Testis (tissue), 2 donors: ENCODE data around the gene SMG9.

Experiments used
- POLR2A ChIP-seq: fragments of 450-650 bp; IDR thresholded peaks from one replicate; pipeline ENCODE4 v1.6.1; 2017; ENCODE audit warnings: antibody characterized with exemption, mild to moderate bottlenecking, moderate library complexity
- TF ChIP-seq, protein P1 (sequence below), 3 experiments: fragments of 450-650 bp in 2 of 3; fragments of 200-600 bp in 1 of 3; sonication (generic) in 1 of 3; IDR thresholded peaks; one replicate each; pipeline ENCODE4 v1.5.1; 2016 to 2019; ENCODE audit warnings: antibody characterized with exemption in 3 of 3, mild to moderate bottlenecking in 2 of 3, moderate library complexity in 1 of 3

- TF ChIP-seq, protein P1, sequence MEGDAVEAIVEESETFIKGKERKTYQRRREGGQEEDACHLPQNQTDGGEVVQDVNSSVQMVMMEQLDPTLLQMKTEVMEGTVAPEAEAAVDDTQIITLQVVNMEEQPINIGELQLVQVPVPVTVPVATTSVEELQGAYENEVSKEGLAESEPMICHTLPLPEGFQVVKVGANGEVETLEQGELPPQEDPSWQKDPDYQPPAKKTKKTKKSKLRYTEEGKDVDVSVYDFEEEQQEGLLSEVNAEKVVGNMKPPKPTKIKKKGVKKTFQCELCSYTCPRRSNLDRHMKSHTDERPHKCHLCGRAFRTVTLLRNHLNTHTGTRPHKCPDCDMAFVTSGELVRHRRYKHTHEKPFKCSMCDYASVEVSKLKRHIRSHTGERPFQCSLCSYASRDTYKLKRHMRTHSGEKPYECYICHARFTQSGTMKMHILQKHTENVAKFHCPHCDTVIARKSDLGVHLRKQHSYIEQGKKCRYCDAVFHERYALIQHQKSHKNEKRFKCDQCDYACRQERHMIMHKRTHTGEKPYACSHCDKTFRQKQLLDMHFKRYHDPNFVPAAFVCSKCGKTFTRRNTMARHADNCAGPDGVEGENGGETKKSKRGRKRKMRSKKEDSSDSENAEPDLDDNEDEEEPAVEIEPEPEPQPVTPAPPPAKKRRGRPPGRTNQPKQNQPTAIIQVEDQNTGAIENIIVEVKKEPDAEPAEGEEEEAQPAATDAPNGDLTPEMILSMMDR (IDR thresholded peaks at IDR 0.05): no peak
- no peak for TF ChIP-seq POLR2A
Measured at GRCh38 chr19:43723588-43723987, 31.2 kb downstream of the SMG9 start.
